DND-41 (cell line): ENCODE data around the gene HEATR3.

Source experiments
- ATAC-seq: fragments of 200-7000 bp; cut with Tn5 transposase; 3 replicates; pipeline ENCODE4 v1.9.1; 2021; ENCODE audit warnings: low read depth; ENCODE audit not compliant: insufficient read depth
- DNase-seq: peaks from one replicate; pipeline ENCODE4 v3.0.0-alpha.2; 2020
- H2AFZ ChIP-seq: 2 replicates; pipeline ENCODE4 v1.6.0; 2012; ENCODE audit warnings: low read depth, low read length
- H3K27ac ChIP-seq: 2 replicates; pipeline ENCODE4 v1.5.1; 2012; ENCODE audit warnings: low read length, inconsistent platforms
- H3K27me3 ChIP-seq: fragments of 200-600 bp; sonication (generic); 2 replicates; pipeline ENCODE4 v1.6.0; 2012; ENCODE audit warnings: low read length, mild to moderate bottlenecking, inconsistent platforms; ENCODE audit not compliant: insufficient read depth, poor library complexity
- H3K36me3 ChIP-seq: 2 replicates; pipeline ENCODE4 v1.5.1; 2012; ENCODE audit warnings: low read length, inconsistent platforms; ENCODE audit not compliant: insufficient read depth
- H3K4me1 ChIP-seq: 2 replicates; pipeline ENCODE4 v1.5.1; 2012; ENCODE audit warnings: mild to moderate bottlenecking, low read length; ENCODE audit not compliant: insufficient read depth
- H3K4me2 ChIP-seq: 2 replicates; pipeline ENCODE4 v1.6.0; 2012; ENCODE audit warnings: mild to moderate bottlenecking, moderate library complexity, low read length, inconsistent platforms; ENCODE audit not compliant: insufficient read depth
- H3K4me3 ChIP-seq, 2 experiments: fragments of 200-600 bp in 1 of 2; shearing (Covaris generic) in 1 of 2; 2 replicates each; pipeline ENCODE4 v1.5.1; 2012 to 2016; ENCODE audit warnings: inconsistent platforms in 2 of 2, low read length in 2 of 2, mild to moderate bottlenecking in 2 of 2, low read depth in 1 of 2, moderate library complexity in 1 of 2
- H3K79me2 ChIP-seq: 2 replicates; pipeline ENCODE4 v1.6.0; 2012; ENCODE audit warnings: low read length, inconsistent platforms; ENCODE audit not compliant: insufficient read depth
- H3K9ac ChIP-seq: 2 replicates; pipeline ENCODE4 v1.6.0; 2012; ENCODE audit warnings: low read depth, mild to moderate bottlenecking, inconsistent platforms, low read length, moderate library complexity
- H3K9me3 ChIP-seq: 2 replicates; pipeline ENCODE4 v1.5.1; 2012; ENCODE audit warnings: low read length, moderate library complexity, mild to moderate bottlenecking, inconsistent platforms; ENCODE audit not compliant: insufficient read depth, severe bottlenecking
- H4K20me1 ChIP-seq: 2 replicates; pipeline ENCODE4 v1.6.0; 2012; ENCODE audit warnings: low read length; ENCODE audit not compliant: insufficient read depth
- EZH2 ChIP-seq: IDR thresholded peaks from 3 replicates; pipeline ENCODE4 v1.6.1; 2012; ENCODE audit warnings: borderline replicate concordance, low read depth, mild to moderate bottlenecking, moderate library complexity, low read length, inconsistent platforms; ENCODE audit not compliant: severe bottlenecking
- TF ChIP-seq, protein P1 (sequence below): IDR thresholded peaks from 2 replicates; pipeline ENCODE4 v1.5.1; 2012; ENCODE audit warnings: borderline replicate concordance, low read length, moderate library complexity, mild to moderate bottlenecking; ENCODE audit not compliant: poor library complexity, severe bottlenecking; ENCODE audit errors: extremely low read depth

The HEATR3 gene

DNA sequence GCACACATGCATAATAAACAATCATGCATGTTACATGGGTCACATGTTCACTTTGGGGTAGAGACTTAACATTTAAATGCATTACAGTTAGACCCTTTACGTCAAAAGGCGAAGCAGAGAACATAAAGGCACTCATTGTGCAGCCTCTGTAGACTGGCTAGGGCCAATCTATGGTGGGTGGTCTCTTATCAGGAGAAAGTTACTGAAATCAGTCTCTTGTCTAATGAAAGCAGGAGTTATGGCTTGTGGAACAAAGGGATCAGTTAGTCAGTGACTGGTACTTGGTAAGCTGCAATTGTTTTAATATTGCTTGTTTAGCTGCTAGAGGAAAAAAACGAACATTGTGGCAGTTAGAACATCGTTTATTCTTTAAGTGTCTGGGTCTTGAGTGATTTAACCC, 42.1 kb upstream of the HEATR3 start:
- peaks cover 10% of the 10 kb centered on the region; the same call in 1 of the 2 replicates for H4K20me1 ChIP-seq
- H3K9ac ChIP-seq, result no peak overlapping the region
- DNase-seq (no peak), ATAC-seq (no peak)
- no peak overlapping the region for H3K27ac ChIP-seq
- no peaks in the 10 kb centered on the region for H3K9me3 ChIP-seq
- no peak overlapping the region for H3K4me3 ChIP-seq
- H3K4me1 ChIP-seq, result peaks cover 32% of the 10 kb centered on the region
- peaks cover 38% of the 10 kb centered on the region for H3K79me2 ChIP-seq
- TF ChIP-seq, protein P1, sequence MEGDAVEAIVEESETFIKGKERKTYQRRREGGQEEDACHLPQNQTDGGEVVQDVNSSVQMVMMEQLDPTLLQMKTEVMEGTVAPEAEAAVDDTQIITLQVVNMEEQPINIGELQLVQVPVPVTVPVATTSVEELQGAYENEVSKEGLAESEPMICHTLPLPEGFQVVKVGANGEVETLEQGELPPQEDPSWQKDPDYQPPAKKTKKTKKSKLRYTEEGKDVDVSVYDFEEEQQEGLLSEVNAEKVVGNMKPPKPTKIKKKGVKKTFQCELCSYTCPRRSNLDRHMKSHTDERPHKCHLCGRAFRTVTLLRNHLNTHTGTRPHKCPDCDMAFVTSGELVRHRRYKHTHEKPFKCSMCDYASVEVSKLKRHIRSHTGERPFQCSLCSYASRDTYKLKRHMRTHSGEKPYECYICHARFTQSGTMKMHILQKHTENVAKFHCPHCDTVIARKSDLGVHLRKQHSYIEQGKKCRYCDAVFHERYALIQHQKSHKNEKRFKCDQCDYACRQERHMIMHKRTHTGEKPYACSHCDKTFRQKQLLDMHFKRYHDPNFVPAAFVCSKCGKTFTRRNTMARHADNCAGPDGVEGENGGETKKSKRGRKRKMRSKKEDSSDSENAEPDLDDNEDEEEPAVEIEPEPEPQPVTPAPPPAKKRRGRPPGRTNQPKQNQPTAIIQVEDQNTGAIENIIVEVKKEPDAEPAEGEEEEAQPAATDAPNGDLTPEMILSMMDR, result no peak
- TF ChIP-seq EZH2, result no peak
- H3K36me3 ChIP-seq, result peaks cover 5% of the 10 kb centered on the region; the same call in 1 of the 2 replicates
- peak overlapping the region; percentile 58 for H2AFZ ChIP-seq
- H3K27me3 ChIP-seq, result no peaks in the 10 kb centered on the region
- H3K4me2 ChIP-seq, result no peak overlapping the region

DNA sequence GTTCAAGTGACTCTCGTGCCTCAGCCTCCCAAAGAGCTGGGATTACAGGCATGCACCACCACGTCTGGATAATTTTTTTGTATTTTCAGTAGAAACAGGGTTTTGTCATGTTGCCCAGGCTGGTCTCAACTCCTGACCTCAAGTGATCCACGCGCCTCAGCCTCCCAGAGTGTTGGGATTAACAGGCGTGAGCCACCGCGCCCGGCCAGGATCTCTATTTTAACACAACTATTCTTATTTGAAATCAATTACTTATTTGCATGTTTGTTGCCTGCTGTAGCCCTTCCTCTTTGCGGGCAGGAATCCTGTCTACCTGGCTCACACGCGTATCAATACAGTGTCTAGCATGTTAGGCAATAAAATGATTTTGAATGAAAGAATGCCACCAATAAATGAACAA, 41.6 kb upstream of the HEATR3 start:
- Histone ChIP-seq H3K4me3 (peak overlapping the region; percentile 14 to 91; a peak in 3 of 4 replicates), H3K9ac (peak overlapping the region; percentile 80), H2AFZ (peak overlapping the region; percentile 90), H3K27ac (peak overlapping the region; percentile 64), H3K4me2 (peak overlapping the region; percentile 80), H3K79me2 (peaks cover 44% of the 10 kb centered on the region), H3K36me3 (peaks cover 8% of the 10 kb centered on the region; the same call in 1 of the 2 replicates), H3K27me3 (no peaks in the 10 kb centered on the region), H3K4me1 (peaks cover 32% of the 10 kb centered on the region), H4K20me1 (peaks cover 14% of the 10 kb centered on the region; the same call in 1 of the 2 replicates), H3K9me3 (no peaks in the 10 kb centered on the region)
- ATAC-seq, result no peak
- TF ChIP-seq EZH2, result no peak
- TF ChIP-seq, protein P1, result no peak
- no peak for DNase-seq

- ATAC-seq (peak; percentile 98), DNase-seq (peak; percentile 96)
- peak within 1 kb of the TSS; percentile 90 for H2AFZ ChIP-seq
- peak within 1 kb of the TSS; percentile 80 for H3K9ac ChIP-seq
- H3K4me2 ChIP-seq, result peak within 1 kb of the TSS; percentile 95
- H3K27ac ChIP-seq, result peak within 1 kb of the TSS; percentile 78
- H3K27me3 ChIP-seq, result no peaks in the 10 kb centered on the region
- peaks cover 32% of the 10 kb centered on the region for H3K4me1 ChIP-seq
- H3K79me2 ChIP-seq, result peaks cover 51% of the 10 kb centered on the region
- H4K20me1 ChIP-seq, result peaks cover 14% of the 10 kb centered on the region; the same call in 1 of the 2 replicates
- no peaks in the 10 kb centered on the region for H3K9me3 ChIP-seq
- H3K36me3 ChIP-seq, result peaks cover 15% of the 10 kb centered on the region
- TF ChIP-seq, protein P1, result peak; percentile 100
- TF ChIP-seq EZH2, result no peak
- peak within 1 kb of the TSS; percentile 76 to 91 for H3K4me3 ChIP-seq
Observed at GRCh38 chr16:50024684-50025536, 40.9 kb upstream of the HEATR3 start, which contains the start of gene CNEP1R1. CNEP1R1 (plus strand) TSS chr16:50025225; CDS start chr16:50025316, 91 bp downstream.
